ENCODE measurements around the gene RSPH10B2.
A peak's percentile ranks its signal among the peaks of the same experiment; 100 is the strongest.
"Not testable (repeated sequence)": the region's sequence is repeated elsewhere in the genome, so short reads cannot be mapped to it uniquely, and the experiment has no call there.

RSPH10B2 gene

GRCh38 chr7:6753964-6754363, at the start of gene RSPH10B2:
Gene RSPH10B2 (plus strand): TSS chr7:6754103. CDS start chr7:6757678, 3,575 bp downstream.
- DNase-seq (ENCODE audit: low read depth in 2 of 2): not testable (repeated sequence)

GRCh38 chr7:6705959-6706665, 47.8 kb upstream of the RSPH10B2 start:
- DNase-seq (ENCODE audit: low read depth in 2 of 2): peak in 1 of 2 donors; percentile 5

GRCh38 chr7:6706666-6707407, 47.1 kb upstream of the RSPH10B2 start, which contains the start of gene ZNF12:
Gene ZNF12 (minus strand): TSS chr7:6706947. CDS start chr7:6705173, 1,774 bp downstream.
- peak; percentile 88 to 89 for DNase-seq (ENCODE audit: low read depth in 2 of 2)

- no peak for DNase-seq (ENCODE audit: low read depth in 2 of 2)
Measured at GRCh38 chr7:6708304-6708703, 45.6 kb upstream of the RSPH10B2 start.

GRCh38 chr7:6709808-6710207, 44.1 kb upstream of the RSPH10B2 start:
- DNase-seq (ENCODE audit: low read depth in 2 of 2): no peak

GRCh38 chr7:6714360-6714759, 39.5 kb upstream of the RSPH10B2 start:
- DNase-seq (ENCODE audit: low read depth in 2 of 2): no peak

- DNase-seq (ENCODE audit: low read depth in 2 of 2): not testable (repeated sequence)
Measured at GRCh38 chr7:6715898-6716297, 38.0 kb upstream of the RSPH10B2 start.

- no peak for DNase-seq (ENCODE audit: low read depth in 2 of 2)
Measured at GRCh38 chr7:6718124-6718523, 35.8 kb upstream of the RSPH10B2 start.

- DNase-seq (ENCODE audit: low read depth in 2 of 2): not testable (repeated sequence)
Measured at GRCh38 chr7:6724351-6724750, 29.6 kb upstream of the RSPH10B2 start.

- no peak for DNase-seq (ENCODE audit: low read depth in 2 of 2)
Measured at GRCh38 chr7:6725003-6725402, 28.9 kb upstream of the RSPH10B2 start.

- not testable (repeated sequence) for DNase-seq (ENCODE audit: low read depth in 2 of 2)
Measured at GRCh38 chr7:6726341-6726740, 27.6 kb upstream of the RSPH10B2 start.

- no peak for DNase-seq (ENCODE audit: low read depth in 2 of 2)
Measured at GRCh38 chr7:6727663-6728062, 26.2 kb upstream of the RSPH10B2 start.

GRCh38 chr7:6728893-6729491, 24.9 kb upstream of the RSPH10B2 start:
- not testable (repeated sequence) for DNase-seq (ENCODE audit: low read depth in 2 of 2)

- DNase-seq (ENCODE audit: low read depth in 2 of 2): peak; percentile 60 to 65
Measured at GRCh38 chr7:6729492-6730342, 24.2 kb upstream of the RSPH10B2 start.

GRCh38 chr7:6730343-6730633, 23.6 kb upstream of the RSPH10B2 start:
- DNase-seq (ENCODE audit: low read depth in 2 of 2): no peak

- DNase-seq (ENCODE audit: low read depth in 2 of 2): not testable (repeated sequence)
Measured at GRCh38 chr7:6738415-6738814, 15.5 kb upstream of the RSPH10B2 start.

- not testable (repeated sequence) for DNase-seq (ENCODE audit: low read depth in 2 of 2)
Measured at GRCh38 chr7:6744410-6745100, 9.3 kb upstream of the RSPH10B2 start.

GRCh38 chr7:6749335-6749734, 4.6 kb upstream of the RSPH10B2 start:
- DNase-seq (ENCODE audit: low read depth in 2 of 2): not testable (repeated sequence)

- not testable (repeated sequence) for DNase-seq (ENCODE audit: low read depth in 2 of 2)
Measured at GRCh38 chr7:6750173-6750572, 3.7 kb upstream of the RSPH10B2 start.

- DNase-seq (ENCODE audit: low read depth in 2 of 2): not testable (repeated sequence)
Measured at GRCh38 chr7:6761186-6761585, 7.3 kb downstream of the RSPH10B2 start.

GRCh38 chr7:6781581-6781980, 27.7 kb downstream of the RSPH10B2 start:
- not testable (repeated sequence) for DNase-seq (ENCODE audit: low read depth in 2 of 2)
